HL-60/S4 (cell line): Measurements from ENCODE around the gene DEFB131B.
"Not testable (repeated sequence)": the region's sequence is repeated elsewhere in the genome, so short reads cannot be mapped to it uniquely, and the experiment has no call there.

ENCODE experiments used
- in situ Hi-C: fragments of 300-500 bp; cut with MboI; formaldehyde crosslinking; loops from 2 replicates; pipeline ENCODE4 v1.14.3; 2022; ENCODE audit warnings: low sequenced_read_pairs

Gene DEFB131B, protein sequence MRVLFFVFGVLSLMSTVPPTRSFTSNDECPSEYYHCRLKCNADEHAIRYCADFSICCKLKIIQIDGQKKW

DNA sequence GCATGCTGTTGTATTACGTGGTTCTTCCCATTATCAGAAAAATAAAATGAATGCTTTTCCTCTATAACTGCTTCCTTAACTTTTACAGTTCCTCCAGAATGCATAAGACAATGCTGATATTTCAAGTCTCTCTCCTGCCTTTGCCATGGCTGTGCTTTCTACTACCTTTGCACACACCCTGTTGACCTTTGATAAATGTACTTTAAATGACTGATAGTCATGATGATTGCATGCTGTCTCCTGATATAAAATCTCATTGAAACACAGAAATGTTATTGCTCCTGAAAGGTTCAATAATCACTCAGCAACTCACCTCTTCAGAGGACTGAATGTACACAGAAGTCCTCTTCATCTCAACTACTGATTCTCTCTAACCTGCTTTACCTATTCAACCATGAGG, at the start of gene DEFB131B:
DEFB131B (plus strand) TSS at position 395 of the 400 bp plus-strand sequence; CDS start at position 395, 0 bp downstream.
- in situ Hi-C loops, result not testable (repeated sequence)

DNA sequence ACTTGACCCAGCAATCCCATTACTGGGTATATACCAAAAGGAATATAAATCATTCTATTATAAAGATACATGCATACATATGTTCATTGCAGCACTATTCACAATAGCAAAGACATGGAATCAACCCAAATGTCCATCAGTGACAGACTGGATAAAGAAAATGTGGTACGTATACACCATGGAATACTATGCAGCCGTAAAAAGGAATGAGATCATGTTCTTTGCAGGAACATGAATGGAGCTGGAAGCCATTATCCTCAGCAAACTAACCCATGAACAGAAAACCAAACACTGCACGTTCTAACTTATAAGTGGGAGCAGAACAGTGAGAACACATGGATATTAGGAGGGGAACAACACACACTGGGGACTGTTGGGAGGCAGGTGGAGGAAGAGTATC, 49.0 kb upstream of the DEFB131B start:
- in situ Hi-C loops, result not testable (repeated sequence)

DNA sequence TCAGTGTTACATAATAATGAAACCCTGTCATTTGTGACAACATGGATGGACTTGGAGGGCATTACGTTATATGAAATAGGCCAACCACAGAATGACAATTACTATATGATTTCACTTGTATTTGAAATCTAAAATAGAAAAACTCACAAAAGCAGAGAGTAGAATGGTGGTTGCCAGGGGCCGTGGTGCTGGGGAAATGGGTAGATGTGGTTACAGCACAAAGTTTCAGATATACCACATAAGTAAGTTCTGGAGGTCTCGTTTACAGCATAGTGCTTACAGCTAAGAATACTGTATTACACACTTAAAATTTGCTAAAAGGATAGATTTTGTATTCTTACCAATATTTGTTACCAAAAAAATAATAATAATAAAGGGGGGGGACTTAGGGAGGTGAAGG, 48.6 kb upstream of the DEFB131B start:
- in situ Hi-C loops, result not testable (repeated sequence)

DNA sequence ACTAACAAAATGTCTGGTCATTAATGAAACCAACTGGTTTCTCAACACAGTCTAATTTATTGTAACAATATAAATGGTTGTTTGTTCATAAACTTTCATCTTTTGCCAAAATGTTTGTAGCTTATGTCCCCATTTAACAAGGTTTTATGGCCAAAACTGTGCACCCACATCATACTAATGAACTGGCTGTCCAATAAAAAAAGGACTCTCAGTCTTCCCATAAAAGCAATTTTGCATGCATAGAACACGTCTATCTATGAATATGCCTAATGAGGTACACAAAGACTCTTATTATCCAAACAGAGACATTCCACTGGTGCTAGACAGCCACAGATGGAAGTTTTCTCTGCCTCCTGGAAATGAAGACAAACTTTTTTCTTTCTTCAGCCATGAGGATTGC, 45.4 kb upstream of the DEFB131B start, which contains the start of gene DEFB108B:
DEFB108B (plus strand) TSS at position 390 of the 400 bp plus-strand sequence; CDS start at position 390, 0 bp downstream.
- in situ Hi-C loops, result not testable (repeated sequence)

DNA sequence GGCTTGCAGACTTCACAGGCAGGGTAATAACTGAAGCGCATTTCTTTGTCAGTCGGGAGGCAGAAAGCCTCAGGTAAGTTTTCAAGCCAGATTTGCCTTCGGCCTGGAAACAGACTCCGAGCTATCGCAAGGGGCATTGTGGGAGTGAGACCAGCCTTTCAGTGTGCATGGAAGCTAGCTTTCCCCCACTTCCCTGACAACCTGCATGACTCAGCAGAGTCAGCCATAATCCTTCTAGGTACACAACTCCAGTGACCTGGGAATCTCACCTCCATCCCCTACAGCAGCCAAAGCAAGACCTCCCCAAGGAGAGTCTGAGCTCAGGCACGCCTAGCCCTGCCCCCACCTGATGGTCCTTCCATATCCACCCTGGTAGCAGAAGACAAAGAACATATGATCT, 35.5 kb upstream of the DEFB131B start:
- in situ Hi-C loops, result not testable (repeated sequence)

DNA sequence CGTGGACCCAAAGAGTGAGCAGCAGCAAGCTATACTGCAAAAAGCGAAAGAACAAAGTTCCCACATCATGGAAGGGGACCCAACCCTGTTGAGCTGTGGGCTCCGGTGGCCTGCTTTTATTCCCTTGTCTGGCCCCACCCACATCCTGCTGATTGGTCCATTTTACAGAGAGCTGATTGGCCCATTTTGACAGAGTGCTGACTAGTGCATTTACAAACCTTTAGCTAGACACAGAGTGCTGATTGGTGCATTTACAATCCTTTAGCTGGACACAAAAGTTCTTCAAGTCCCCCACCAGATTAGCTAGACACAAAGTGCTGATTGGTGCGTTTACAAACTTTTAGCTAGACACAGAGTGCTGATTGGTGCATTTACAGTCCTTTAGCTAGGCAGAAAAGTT, 34.9 kb upstream of the DEFB131B start:
- in situ Hi-C loops, result not testable (repeated sequence)

DNA sequence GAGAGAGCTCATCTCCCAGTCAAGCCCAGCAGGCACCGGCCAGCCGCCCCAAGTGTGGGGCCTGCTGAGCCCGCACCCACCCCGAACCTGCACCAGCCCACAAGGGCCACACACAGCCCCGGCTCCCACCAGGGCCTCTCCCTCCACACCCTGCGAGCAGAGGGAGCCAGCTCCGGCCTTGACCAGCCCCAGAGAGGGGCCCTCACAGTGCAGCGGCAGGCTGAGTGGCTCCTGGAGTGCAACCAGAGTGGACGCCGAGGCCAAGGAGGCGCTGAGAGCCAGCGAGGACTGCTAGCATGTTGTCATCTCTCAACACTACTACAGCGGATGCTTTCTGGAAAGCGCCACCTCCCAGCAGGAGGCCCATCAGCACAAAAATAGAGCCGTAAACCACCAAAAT, 34.4 kb upstream of the DEFB131B start:
- in situ Hi-C loops, result no loop called here

DNA sequence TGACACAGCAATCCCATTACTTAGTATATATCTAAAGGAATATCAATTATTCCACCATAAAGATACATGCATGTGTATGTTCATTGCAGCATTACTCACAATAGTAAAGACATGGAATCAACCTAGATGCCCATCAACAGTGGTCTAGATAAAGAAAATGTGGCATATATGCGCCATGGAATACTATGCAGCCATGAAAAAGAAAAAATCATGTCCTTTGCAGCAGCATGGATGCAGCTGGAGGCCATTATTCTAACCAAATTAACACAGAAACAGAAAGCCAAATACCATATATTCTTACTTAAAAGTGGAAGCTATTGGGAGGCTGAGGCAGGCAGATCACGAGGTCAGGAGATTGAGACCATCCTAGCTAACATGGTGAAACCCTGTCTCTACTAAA, 24.4 kb upstream of the DEFB131B start:
- in situ Hi-C loops, result not testable (repeated sequence)

DNA sequence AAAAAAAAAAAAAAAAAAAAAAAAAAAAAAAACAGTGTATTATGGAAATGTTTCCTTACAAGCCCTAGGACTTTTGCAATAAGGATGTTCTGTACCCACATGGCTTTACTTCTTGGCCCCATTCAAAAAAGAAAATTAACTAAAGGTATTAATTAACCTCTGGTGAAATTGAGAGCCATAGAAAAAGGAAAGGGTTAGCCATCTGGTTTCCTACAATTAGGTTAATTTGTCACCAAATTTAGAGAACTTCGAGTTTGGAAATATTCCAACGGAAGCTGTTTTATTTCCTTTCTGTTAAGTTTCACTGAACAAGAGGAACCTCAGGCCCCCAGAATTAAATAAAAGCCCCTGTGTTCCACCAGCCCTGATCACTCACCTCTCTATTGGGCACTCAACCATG, 22.4 kb upstream of the DEFB131B start:
- in situ Hi-C loops, result not testable (repeated sequence)

DNA sequence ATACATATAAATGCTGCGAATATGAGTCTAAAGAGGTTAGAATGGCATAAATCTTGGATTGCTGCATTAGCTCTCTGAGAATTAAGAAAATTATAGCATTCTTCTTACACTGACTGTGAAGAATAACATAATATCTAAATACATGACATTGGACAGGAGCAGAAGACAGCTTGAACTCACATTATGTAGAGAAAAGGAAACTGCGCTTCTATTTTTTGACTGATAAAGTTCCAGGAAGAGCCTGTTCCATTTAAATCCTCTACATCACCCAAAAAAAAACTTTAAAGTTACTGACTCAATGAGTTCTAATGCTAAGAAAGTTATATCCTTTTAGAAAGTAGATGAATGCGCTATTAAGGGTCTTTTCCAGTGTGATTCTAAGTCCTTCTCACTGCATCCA, 17.4 kb upstream of the DEFB131B start:
- in situ Hi-C loops, result not testable (repeated sequence)

DNA sequence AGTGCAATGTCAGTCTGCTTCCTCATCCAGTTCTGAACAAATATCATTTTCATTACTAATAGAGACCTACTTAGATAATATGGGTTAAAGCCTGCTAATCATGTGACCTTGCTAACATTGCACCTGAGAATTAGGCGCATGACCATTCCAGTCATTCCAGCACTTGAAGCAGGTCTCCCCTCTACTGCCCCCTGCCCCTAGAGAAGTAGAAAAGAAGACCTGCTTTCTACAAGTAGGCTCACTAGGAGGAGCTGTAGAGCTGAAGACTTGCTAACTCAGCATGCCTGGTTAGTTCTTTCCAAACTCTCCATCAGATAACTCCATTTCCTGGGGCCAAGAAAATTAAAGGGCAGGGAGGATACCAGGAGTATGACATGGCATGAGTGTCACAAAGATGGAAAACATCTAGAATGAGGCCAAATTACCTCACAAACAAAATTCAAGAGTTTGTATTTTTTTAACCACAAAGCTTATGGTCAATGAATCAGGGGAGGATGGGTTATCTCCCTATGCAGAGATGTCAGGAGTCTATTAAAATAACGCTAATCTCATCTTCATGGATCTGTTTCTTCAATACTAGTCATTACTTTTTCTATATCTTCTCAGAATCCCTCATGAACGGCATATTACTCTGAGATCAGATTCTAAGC, 14.2 kb upstream of the DEFB131B start:
- in situ Hi-C loops, result not testable (repeated sequence)

DNA sequence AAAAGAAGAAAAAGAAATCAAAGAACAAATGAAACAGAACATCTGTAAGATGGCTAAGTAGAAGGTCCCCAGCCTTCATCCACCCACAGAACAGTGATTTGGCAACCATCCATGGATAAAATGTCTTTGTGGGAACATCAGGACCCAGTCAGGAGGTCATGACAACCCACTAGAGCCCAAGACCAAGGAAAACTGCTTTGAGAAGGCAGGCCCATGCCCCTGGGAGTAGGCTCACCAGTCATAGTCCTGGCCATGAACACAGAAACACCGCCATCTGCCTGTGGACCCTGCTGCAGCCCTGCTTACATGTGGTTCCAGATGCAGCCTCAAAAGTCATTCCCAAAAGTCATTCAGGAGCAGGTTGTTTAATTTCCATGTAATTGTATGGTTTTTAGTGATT, 11.0 kb upstream of the DEFB131B start:
- in situ Hi-C loops, result not testable (repeated sequence)

DNA sequence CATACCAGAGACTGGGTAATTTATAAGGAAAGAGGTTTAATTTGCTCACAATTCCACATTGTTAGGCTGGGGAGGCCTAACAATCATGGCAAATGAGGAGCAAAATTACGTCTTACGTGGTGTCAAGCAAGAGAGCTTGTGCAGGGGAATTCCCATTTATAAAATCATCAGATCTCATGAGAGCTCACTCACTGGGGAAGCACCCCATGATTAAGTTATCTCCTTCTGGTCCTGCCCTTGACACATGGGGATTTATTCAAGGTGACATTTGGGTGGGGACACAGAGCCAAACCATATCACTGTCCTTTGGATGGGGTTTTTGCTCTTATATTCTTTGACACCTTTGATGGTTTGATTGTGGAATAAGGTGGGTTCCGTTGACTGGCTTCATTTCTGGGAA, 8.3 kb upstream of the DEFB131B start:
- in situ Hi-C loops, result not testable (repeated sequence)

DNA sequence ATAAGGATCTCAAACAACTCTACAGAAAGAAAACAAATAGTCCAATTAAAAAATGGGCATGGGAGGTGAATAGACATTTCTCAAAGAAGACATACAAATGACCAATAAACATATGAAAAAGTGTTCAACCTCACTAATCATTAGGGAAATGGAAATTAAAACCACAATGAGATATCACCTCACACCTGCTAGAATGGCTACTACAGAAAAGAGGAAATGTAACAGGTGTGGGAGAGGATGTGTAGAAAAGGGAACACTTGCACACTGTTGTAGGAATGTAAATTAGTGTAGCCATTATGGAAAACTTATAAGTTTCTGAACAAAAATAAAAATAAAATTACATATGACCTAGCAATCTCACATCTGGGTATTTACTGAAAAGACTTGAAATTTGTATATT, 7.6 kb upstream of the DEFB131B start:
- in situ Hi-C loops, result not testable (repeated sequence)

DNA sequence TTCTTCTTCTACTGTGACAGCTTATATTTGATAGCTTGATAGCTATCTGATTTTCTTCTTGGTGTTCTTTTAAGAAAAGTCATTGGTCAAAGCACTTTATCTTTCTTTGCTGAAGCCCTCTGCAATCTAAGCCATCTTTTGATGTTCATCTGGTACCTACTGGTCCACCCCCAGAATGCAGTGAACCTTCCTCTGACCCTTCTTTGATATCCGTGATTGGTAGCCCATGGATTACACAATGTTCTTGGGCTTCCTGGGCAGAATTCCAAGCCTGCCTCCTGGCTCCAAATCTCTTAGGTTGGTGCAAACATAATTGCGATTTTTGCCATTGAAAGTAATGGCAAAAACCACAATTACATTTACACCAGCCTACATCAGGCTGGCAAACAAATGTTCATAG, 2.0 kb upstream of the DEFB131B start:
- in situ Hi-C loops, result not testable (repeated sequence)

DNA sequence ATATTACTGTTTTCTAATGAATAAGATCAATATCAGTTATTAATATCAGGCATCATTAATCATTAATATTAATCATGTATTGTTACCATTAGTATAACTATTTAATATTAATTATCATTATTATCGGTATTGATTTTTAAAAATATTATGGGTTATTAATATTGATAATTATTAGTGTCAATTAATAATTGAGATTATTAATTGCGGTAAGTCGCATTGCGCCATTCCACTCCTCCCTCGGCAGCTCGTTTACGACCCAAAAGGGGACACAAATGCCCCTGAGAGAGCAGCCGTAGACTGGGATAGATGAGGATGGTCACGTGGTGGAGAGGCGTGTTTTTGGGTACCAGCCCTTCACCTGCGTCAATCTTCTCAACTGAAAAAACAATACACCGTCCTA, 7.6 kb downstream of the DEFB131B start:
- in situ Hi-C loops, result not testable (repeated sequence)

DNA sequence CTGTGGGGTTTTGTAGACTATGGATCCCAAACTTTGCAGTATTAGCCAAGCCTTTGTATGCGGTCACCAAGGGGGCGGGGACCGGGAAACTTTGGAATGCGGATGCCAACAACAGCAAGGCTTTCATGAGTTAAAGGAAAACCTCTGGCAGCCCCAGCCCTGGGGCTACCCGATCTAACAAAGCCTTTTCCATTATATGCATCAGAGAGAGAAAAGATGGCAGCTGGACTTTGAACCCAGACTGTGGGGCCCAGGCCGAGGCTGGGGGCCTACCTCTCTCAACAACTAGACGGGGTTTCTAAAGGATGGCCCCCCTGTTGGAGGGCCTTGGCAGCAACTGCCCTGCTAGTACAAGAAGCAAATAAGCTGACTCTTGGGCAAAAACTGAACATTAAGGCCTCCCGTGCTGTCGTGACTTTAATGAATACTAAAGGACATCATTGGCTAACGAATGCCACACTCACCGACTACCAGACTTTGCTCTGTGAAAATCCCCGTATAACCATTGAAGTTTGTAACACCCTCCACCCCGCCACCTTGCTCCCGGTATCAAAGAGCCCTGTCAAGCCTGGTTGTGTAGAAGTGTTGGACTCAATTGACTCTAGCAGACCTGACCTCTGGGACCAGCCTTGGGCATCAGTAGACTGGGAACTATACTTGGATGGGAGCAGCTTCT, 10.2 kb downstream of the DEFB131B start:
- in situ Hi-C loops, result not testable (repeated sequence)

DNA sequence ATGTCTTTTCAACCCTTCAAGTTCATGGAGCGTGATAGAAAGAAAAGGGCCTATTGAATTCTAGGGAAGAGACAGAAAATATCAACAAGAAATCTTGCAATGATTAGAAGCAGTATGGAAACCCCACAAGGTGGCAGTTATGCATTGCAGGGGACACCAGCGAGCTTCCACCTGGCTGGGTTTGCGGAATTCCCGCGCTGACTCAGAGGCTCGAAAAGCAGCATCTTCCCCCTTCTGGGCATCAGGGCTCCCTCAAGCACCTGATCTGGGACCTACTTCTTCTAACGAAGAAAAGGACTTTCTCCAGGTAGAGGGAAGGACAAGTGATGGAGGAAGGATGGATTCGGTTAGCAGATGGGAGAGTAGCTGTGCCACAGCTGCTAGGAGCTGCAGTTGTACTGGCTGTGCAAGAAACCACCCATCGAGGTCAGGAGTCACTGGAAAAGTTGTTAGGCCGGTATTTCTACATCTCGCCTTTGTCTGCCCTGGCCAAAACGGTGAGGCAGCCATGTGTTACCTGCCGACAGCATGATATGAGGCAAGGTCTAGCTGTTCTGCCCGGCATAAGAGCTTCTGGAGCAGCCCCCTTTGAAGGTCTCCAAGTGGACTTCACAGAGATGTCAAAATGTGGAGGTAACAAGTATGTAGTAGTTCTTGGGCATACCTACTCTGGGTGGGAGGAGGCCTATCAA, 11.1 kb downstream of the DEFB131B start:
- in situ Hi-C loops, result not testable (repeated sequence)

DNA sequence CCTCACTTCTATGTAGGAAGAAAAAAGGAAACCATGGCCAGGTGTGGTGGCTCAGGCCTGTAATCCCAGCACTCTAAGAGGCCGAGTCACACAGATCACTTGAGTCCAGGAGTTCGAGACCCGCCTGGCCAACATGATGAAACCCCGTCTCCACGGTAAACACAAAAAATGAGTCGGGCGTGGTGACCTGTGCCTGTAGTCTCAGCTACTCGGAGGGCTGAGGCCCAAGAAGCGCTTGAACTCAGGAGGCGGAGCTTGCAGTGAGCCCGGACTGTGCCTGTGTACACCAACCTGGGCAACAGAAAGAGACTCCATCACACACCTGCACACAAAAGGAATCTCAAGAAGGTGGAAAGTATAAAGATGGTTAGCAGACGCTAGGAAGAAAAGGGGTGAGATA, 17.7 kb downstream of the DEFB131B start:
- in situ Hi-C loops, result no loop called here

DNA sequence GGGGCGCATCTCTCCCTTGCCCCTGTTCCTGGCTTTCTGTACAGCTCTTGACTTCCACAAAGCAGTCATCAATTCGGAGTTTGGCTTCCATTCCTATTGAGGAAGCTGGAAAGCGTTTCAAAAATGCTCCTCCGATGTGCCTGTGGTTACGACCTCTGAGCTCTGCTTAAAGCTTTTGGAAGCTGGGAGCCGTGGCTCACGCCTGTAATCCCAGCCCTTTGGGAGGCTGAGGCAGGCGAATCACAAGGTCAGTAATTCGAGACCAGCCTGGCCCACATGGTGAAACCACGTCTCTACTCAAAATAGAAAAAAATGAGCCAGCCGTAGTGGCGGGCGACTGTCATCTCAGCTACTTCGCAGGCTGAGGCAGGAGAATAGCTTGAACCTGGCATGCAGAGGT, 22.9 kb downstream of the DEFB131B start:
- in situ Hi-C loops, result not testable (repeated sequence)

DNA sequence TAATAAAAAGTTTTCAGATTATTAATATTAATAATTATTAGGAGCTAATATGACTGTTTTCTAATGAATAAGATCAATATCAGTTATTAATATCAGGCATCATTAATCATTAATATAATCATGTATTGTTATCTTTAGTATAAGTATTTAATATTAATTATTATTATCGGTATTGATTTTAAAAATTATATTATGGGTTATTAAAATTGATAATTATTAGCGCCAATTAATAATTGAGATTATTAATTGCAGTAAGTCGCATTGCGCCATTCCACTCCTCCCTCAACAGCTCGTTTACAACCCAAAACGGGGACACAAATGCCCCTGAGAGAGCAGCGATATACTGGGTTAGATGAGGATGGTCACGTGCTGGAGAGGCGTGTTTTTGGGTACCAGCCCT, 30.0 kb downstream of the DEFB131B start:
- in situ Hi-C loops, result no loop called here

DNA sequence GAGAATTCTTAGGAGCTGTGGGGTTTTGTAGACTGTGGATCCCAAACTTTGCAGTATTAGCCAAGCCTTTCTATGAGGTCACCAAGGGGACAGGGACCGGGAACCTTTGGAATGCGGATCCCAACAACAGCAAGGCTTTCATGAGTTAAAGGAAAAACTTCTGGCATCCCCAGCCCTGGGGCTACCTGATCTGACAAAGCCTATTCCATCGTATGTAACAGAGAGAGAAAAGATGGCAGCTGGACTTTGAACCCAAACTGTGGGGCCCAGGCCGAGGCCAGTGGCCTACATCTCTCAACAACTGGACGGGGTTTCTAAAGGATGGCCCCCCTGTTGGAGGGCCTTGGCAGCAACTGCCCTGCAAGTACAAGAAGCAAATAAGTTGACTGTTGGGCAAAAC, 32.5 kb downstream of the DEFB131B start:
- in situ Hi-C loops, result not testable (repeated sequence)
